ENCODE measurements around the gene SLC25A21. TPM values are rescaled to one million over a fixed set of nuclear protein-coding genes. Genes with fewer than 3 reads are reported as not detected.

Gene SLC25A21
- total and polyA plus RNA-seq, 2 experiments from 2014 or later: 10.6 to 12.1 TPM

- H3K36me3 Mint-ChIP-seq (ENCODE audit: low read depth): no peaks in the 10 kb centered on the region
- H3K27me3 ChIP-seq (ENCODE audit: insufficient read depth): no peaks in the 10 kb centered on the region
- no peaks in the 10 kb centered on the region for H4K20me1 ChIP-seq (replicated peaks; ENCODE audit: insufficient read depth)
- H3K9me2 ChIP-seq (ENCODE audit: insufficient read depth): no peaks in the 10 kb centered on the region
- no peak for DNase-seq (ENCODE audit: low spot score)
- H3K4me3 ChIP-seq: no peak overlapping the region
- H2AFZ ChIP-seq: no peak overlapping the region
- no peak overlapping the region for H3K27ac Mint-ChIP-seq
- no peak overlapping the region for H3K27ac ChIP-seq (ENCODE audit: low read depth)
- H3K9me3 Mint-ChIP-seq: no peaks in the 10 kb centered on the region
- H3K36me3 ChIP-seq (ENCODE audit: insufficient read depth): no peaks in the 10 kb centered on the region
- TF ChIP-seq POLR2AphosphoS5 (IDR thresholded peaks at IDR 0.05; ENCODE audit: low read depth) (no peak), CREB1 (CRISPR knock-in tag; IDR thresholded peaks at IDR 0.05; ENCODE audit: low read depth) (no peak), EZH2 (IDR thresholded peaks at IDR 0.05; ENCODE audit: low read depth, unreplicated experiment) (no peak), CTCF (conservative IDR thresholded peaks at IDR 0.05; ENCODE audit: low read depth in 2 of 2) (no peak), ZNF331 (CRISPR knock-in tag; IDR thresholded peaks at IDR 0.05; ENCODE audit: low read depth) (no peak), STAT1 (IDR thresholded peaks at IDR 0.05; ENCODE audit: unreplicated experiment) (no peak), ETS1 (IDR thresholded peaks at IDR 0.05) (no peak), JUNB (IDR thresholded peaks at IDR 0.05; ENCODE audit: unreplicated experiment) (no peak), EZH2phosphoT487 (IDR thresholded peaks at IDR 0.05; ENCODE audit: unreplicated experiment) (no peak), ZNF114 (CRISPR knock-in tag; IDR thresholded peaks at IDR 0.05) (no peak), NANOG (IDR thresholded peaks at IDR 0.05; ENCODE audit: borderline replicate concordance) (no peak), REST (IDR thresholded peaks at IDR 0.05; ENCODE audit: unreplicated experiment) (no peak), ZNF462 (CRISPR knock-in tag; IDR thresholded peaks at IDR 0.05) (no peak)
- ATAC-seq: no peak
- H3K79me2 ChIP-seq (replicated peaks; ENCODE audit: insufficient read depth): no peaks in the 10 kb centered on the region
- H3F3A ChIP-seq (replicated peaks; ENCODE audit: low read depth): no peaks in the 10 kb centered on the region
- H3K4me3 Mint-ChIP-seq: no peak overlapping the region
- no peaks in the 10 kb centered on the region for H3K27me3 Mint-ChIP-seq (ENCODE audit: insufficient read depth, low read depth, poor library complexity)
- H3K4me1 Mint-ChIP-seq: peaks cover 12% of the 10 kb centered on the region; the same call in 2 of the 3 replicates
- H3K4me2 ChIP-seq: no peak overlapping the region
- H3K4me1 ChIP-seq (ENCODE audit: insufficient read depth): peaks cover 14% of the 10 kb centered on the region
Observed at GRCh38 chr14:36948157-36948859, 224.1 kb downstream of the SLC25A21 start.

Measured in GM23338 (cell line).